AG09309 (cell line): ENCODE data around the gene LRRK1.

ENCODE experiments used
- DNase-seq: peaks from one replicate; pipeline ENCODE4 v3.0.0-alpha.2; 2010; ENCODE audit warnings: low read depth
- H3K4me3 ChIP-seq: 2 replicates; pipeline ENCODE4 v1.5.1; 2011; ENCODE audit warnings: mild to moderate bottlenecking, low read depth, low read length, moderate library complexity; ENCODE audit not compliant: control insufficient read depth
- CTCF ChIP-seq: IDR thresholded peaks from 2 replicates; pipeline ENCODE4 v1.5.1; 2011; ENCODE audit warnings: mild to moderate bottlenecking, low read depth, low read length, inconsistent platforms; ENCODE audit not compliant: insufficient read depth, control insufficient read depth; ENCODE audit errors: missing control alignments

LRRK1 gene

GRCh38 chr15:101108791-101109190, 189.6 kb downstream of the LRRK1 start:
- no peak for DNase-seq
- TF ChIP-seq CTCF: no peak
- H3K4me3 ChIP-seq: no peak overlapping the region

GRCh38 chr15:101110681-101111569, 191.8 kb downstream of the LRRK1 start:
- H3K4me3 ChIP-seq: no peak overlapping the region
- TF ChIP-seq CTCF: no peak
- no peak for DNase-seq

- TF ChIP-seq CTCF: no peak
These were observed 192.6 kb downstream of the LRRK1 start for GRCh38 chr15:101111570-101112262.

GRCh38 chr15:101112336-101113113, 193.4 kb downstream of the LRRK1 start:
- no peak for TF ChIP-seq CTCF
- no peak for DNase-seq
- H3K4me3 ChIP-seq: no peak overlapping the region

More at GRCh38 chr15:101111570-101112262, 192.6 kb downstream of the LRRK1 start:
- H3K4me3 ChIP-seq: no peak overlapping the region
- no peak for DNase-seq

- no peak overlapping the region for H3K4me3 ChIP-seq
- TF ChIP-seq CTCF: no peak
- DNase-seq: no peak
These were observed 194.2 kb downstream of the LRRK1 start for GRCh38 chr15:101113114-101114005.
